Measurements from ENCODE around the gene PDILT.
"Not testable (repeated sequence)": the region's sequence is repeated elsewhere in the genome, so short reads cannot be mapped to it uniquely, and the experiment has no call there.

Gene PDILT, protein sequence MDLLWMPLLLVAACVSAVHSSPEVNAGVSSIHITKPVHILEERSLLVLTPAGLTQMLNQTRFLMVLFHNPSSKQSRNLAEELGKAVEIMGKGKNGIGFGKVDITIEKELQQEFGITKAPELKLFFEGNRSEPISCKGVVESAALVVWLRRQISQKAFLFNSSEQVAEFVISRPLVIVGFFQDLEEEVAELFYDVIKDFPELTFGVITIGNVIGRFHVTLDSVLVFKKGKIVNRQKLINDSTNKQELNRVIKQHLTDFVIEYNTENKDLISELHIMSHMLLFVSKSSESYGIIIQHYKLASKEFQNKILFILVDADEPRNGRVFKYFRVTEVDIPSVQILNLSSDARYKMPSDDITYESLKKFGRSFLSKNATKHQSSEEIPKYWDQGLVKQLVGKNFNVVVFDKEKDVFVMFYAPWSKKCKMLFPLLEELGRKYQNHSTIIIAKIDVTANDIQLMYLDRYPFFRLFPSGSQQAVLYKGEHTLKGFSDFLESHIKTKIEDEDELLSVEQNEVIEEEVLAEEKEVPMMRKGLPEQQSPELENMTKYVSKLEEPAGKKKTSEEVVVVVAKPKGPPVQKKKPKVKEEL

GRCh38 chr16:20404637-20405036 lies at the start of gene PDILT:
Gene PDILT, minus strand, starts transcription at chr16:20404737. Its CDS starts 5,437 bp downstream, at chr16:20399300.
- no peak for DNase-seq

DNA sequence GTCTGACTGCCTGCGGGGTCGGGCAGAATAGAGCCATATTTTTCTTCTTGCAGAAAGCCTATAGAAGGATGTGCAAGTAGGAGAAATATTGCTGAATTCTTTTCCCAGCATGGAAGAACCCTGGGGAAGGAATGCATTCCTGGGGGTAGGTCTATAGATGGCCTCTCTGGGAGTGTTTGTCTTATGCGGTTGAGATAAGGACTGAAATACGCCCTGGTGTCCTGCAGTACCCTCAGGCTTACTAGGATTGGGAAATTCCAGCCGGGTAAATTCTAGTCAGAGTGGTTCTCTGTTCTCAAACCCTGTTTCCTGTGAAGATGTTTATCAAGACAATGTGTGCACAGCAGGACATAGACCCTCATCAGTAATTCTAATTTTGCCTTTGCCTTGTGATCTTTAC lies 49.1 kb upstream of the PDILT start:
- not testable (repeated sequence) for DNase-seq

DNA sequence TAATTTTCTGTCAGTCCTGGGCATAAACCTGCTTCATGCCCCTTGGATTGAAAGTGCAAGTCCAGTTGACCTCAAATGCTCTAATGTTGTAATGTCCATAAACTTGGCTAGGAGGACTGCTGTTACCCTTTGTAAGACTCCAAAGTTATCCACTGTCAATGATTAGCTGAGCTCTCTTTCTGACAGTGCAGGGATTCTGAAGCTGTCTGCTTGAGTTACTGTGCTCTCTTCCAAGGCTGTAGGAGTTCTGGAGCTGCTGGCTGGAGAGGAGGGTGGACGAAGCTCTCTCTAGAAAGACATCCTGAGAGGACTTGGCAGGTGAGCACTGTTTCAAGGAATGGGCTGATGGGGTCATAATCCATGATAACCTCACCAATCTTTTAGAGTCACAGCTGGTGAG lies 46.8 kb upstream of the PDILT start, which contains the start of gene ACSM2A:
TSS of gene ACSM2A (plus strand) at position 158 of the 400 bp plus-strand sequence. CDS start 8,594 bp downstream, outside the sequence.
- DNase-seq: not testable (repeated sequence)

DNA sequence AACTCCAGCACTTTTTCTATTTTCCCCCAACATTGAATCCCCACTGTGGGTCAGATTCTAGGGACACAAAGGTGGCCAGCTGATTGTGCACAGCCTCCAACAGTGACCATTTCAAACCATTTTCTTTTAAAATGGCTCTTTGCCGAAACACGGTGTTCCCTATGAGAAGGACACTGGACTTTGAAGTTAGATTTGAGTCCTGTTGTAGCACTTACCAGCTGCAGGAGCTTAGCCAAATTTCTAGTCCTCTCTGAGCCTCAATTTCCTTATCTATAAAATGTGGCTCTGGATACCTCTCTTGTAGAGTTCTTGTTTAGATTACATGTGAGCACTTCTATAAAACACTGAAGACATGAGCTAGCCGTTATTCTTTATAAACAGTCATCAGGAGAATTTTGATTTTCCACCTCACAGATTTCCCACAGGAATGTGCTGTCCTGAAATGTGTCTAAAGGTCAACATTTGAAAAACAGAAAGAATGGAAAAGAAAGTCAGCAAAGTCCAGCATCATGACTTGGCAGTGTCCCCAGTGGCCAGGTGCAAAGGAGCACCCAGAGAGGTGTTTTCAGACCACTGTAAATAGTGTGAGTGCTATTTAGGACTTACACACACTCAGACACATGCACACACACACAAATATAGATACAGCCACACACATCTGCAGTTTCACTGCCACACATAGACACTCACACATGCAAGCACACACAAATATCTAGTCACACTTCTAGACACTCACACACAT lies 42.3 kb upstream of the PDILT start:
- not testable (repeated sequence) for DNase-seq

- DNase-seq: not testable (repeated sequence)
Measured at GRCh38 chr16:20441859-20442258, 37.3 kb upstream of the PDILT start.

DNA sequence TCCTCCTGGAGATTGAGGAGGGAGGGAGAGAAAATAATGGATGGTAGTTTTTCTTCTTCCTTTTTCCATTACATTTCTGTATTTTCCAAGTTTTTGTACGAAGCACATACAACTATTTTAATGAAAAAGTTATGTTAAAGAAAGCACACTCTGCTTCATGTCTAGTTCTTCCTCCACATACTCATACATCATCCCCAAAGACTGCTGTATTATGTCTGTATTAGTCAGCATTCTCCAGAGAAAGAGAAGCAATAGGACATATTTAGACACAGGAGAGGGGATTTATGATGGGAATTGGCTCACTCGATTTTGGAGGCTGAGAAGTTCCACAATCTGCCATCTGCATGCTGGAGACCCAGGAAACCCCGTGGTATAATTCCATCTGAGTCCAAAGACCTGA lies 36.7 kb upstream of the PDILT start:
- no peak for DNase-seq

DNA sequence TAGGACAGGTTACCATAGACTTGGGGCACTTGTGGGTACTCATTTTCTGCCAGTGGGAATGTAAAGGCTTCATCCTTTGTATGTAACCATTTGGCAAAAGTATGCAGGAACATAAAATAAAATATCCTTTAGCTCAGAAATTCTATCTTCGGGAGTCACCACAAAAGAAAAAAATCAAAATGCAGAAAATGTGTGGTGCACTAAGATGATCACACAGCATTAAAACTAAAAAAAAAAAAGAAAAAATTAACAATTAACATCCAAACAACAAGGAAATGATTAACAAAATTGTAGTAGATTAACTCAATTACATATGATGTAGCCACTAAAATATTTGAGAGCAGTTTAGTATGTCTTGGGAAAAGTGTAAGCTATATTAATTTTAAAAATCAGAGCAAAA lies 36.2 kb upstream of the PDILT start:
- DNase-seq: not testable (repeated sequence)

GRCh38 chr16:20439820-20440231 lies 35.3 kb upstream of the PDILT start:
- not testable (repeated sequence) for DNase-seq

DNA sequence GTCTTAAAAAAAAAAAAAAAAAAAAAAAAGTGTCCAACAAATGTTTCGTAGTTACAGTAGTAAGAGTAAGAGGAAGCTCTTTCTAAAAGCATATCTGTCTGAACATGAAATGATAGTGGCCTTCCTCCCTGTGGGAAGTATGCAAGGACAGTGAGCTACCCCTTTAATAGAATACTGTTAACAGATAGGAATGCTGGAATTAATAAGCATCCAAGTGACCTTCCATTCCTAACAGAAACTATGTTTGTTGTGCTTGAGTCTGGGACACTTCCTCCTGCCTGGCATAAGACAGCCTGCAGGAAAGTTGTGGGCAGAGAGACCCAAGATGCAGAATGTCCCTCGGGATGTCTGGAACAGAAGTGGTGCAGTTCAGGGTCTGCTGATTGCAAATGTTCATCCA lies 34.4 kb upstream of the PDILT start:
- DNase-seq: not testable (repeated sequence)

DNA sequence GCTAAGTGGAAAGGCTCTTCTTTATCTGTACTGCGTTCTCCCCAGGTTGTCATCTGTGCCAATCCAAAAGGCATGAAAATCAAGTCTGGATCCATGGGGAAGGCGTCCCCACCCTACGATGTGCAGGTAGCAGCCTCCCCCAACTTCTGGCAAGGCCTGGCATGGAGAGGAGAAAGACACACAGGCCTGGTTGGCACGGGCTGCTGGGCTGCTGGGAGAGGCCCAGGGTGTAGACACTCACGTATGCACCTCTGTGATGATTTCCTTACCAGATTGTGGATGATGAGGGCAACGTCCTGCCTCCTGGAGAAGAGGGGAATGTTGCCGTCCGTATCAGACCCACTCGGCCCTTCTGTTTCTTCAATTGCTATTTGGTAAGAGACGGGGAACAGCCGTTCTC lies 26.4 kb upstream of the PDILT start:
- DNase-seq: no peak

GRCh38 chr16:20430480-20430879 lies 25.9 kb upstream of the PDILT start:
- DNase-seq: not testable (repeated sequence)

DNA sequence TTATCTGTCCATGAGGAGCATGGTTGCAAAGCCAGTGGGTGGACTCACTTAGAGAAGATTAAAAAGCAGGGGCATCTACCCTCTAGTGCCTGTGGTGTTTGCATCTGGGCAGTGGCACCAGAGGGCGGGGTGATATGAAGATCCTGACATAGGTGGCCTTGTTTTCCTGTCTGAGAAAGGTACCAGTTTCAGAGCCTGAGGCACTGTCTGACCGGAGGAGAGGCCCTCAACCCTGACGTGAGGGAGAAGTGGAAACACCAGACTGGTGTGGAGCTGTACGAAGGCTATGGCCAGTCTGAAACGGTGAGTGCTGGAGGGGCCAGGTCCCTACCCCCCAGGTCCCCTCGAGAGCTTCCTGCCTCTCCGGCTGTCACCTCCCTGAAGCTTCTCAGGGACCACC lies 25.0 kb upstream of the PDILT start:
- DNase-seq: not testable (repeated sequence)

DNA sequence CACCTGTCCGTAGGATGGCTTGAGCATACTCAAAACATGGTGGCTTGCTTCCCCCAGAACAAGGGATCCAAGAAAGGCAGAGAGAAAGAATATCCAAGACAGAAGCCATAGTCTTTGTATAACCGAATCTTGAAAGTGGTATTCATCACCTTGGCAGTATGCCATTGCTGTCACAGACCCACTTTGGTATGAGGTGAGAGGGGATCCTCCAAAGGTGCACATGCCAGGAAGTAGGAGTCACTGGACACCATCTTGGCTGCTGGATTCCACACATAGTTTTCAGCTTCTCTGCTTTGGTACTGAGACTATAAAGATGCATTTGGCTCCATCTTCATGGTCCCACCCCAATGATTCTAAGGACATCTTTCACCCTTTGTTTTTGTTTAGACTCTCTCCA lies 22.9 kb upstream of the PDILT start:
- DNase-seq: not testable (repeated sequence)

GRCh38 chr16:20424129-20424866 lies 19.8 kb upstream of the PDILT start:
- DNase-seq: no peak

GRCh38 chr16:20423772-20424128 lies 19.2 kb upstream of the PDILT start:
- DNase-seq: not testable (repeated sequence)

DNA sequence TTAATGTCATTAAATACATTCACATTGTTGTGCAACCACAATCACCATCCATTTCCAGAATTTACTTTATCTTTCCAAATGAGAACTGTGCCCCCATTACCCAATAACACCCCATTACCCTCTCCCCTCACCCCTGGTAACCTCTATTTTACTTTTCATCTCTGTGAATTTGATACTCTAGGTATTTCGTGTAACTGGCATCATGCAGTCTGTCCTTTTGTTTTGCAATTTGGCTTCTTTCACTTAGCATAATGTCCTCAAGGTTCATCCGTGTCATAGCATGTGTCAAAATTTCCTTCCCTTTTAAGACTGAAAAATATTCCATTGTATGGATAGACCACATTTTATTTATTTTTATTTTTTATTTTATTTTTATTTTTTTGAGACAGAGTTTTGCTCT lies 17.2 kb upstream of the PDILT start:
- not testable (repeated sequence) for DNase-seq

DNA sequence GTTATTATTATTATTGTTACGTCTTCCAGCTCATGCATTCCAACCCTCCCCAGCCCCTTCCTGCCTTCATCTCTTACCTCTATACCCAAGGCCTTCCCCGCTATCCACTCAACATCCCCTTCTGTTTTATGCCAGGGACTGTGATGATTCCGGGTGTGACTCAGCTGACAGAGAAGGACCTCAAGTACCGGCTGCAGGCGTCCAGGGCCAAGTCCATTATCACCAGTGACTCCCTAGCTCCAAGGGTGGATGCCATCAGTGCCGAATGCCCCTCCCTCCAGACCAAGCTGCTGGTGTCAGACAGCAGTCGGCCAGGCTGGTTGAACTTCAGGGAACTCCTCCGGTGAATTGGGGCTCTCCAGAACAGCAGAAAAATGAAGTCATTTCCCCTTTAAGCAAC lies 14.6 kb upstream of the PDILT start:
- not testable (repeated sequence) for DNase-seq

GRCh38 chr16:20415541-20415940 lies 11.0 kb upstream of the PDILT start:
- no peak for DNase-seq

- DNase-seq: no peak
Measured at GRCh38 chr16:20411055-20411454, 6.5 kb upstream of the PDILT start.

GRCh38 chr16:20410121-20410723 lies 5.7 kb upstream of the PDILT start:
- no peak for DNase-seq

GRCh38 chr16:20409398-20410120 lies 5.0 kb upstream of the PDILT start, which contains the start of gene ACSM5:
Gene ACSM5, plus strand, starts transcription at chr16:20409534. Its CDS starts 1,951 bp downstream, at chr16:20411485.
- DNase-seq: no peak

- DNase-seq: no peak
Measured at GRCh38 chr16:20402651-20403050, 1.9 kb downstream of the PDILT start.

Data from CD4-positive, alpha-beta T cell treated with Interleukin-15 for 1 hour (primary cell).